LNCaP clone FGC (cell line): ENCODE measurements around the gene TRAF3IP3.
A peak's percentile ranks its signal among the peaks of the same experiment; 100 is the strongest.

Experiments used
- DNase-seq: peaks from one replicate; pipeline ENCODE4 v3.0.0-alpha.2; 2011; ENCODE audit warnings: low read depth
- H3K4me3 ChIP-seq: 2 replicates; pipeline ENCODE4 v1.5.1; 2011; ENCODE audit warnings: mild to moderate bottlenecking, low read depth, low read length, control low read depth
- CTCF ChIP-seq: IDR thresholded peaks from 2 replicates; pipeline ENCODE4 v1.5.1; 2012; ENCODE audit warnings: mild to moderate bottlenecking; ENCODE audit not compliant: control insufficient read depth, insufficient read depth; ENCODE audit errors: extremely low read depth

The TRAF3IP3 gene

GRCh38 chr1:209817691-209818090, 61.8 kb downstream of the TRAF3IP3 start:
- no peak overlapping the region for H3K4me3 ChIP-seq
- no peak for DNase-seq
- TF ChIP-seq CTCF: no peak

- no peak overlapping the region for H3K4me3 ChIP-seq
- no peak for DNase-seq
- TF ChIP-seq CTCF: no peak
Measured at GRCh38 chr1:209819058-209819457, 63.2 kb downstream of the TRAF3IP3 start.

- DNase-seq: no peak
- H3K4me3 ChIP-seq: no peak overlapping the region
- TF ChIP-seq CTCF: no peak
Measured at GRCh38 chr1:209820986-209821385, 65.1 kb downstream of the TRAF3IP3 start.

GRCh38 chr1:209822706-209823105, 66.9 kb downstream of the TRAF3IP3 start:
- no peak for TF ChIP-seq CTCF
- H3K4me3 ChIP-seq: no peak overlapping the region

GRCh38 chr1:209823143-209824041, 67.5 kb downstream of the TRAF3IP3 start:
- peak; percentile 77 for TF ChIP-seq CTCF
- DNase-seq: peak; percentile 94
- peak overlapping the region; percentile 5 for H3K4me3 ChIP-seq

More at GRCh38 chr1:209822706-209823105, 66.9 kb downstream of the TRAF3IP3 start:
- DNase-seq: no peak

GRCh38 chr1:209825591-209826434, 70.0 kb downstream of the TRAF3IP3 start:
- no peak for DNase-seq
- H3K4me3 ChIP-seq: no peak overlapping the region
- no peak for TF ChIP-seq CTCF
